Lower leg skin (tissue), 3 donors: Measurements from ENCODE around the gene PACRGL.
"Not testable (repeated sequence)": the region's sequence is repeated elsewhere in the genome, so short reads cannot be mapped to it uniquely, and the experiment has no call there.

Experiments
- POLR2A ChIP-seq, 2 donors: fragments of 450-650 bp; IDR thresholded peaks; one replicate each; pipeline ENCODE4 v1.6.1; 2016 to 2017; ENCODE audit warnings: antibody characterized with exemption in 2 of 2, mild to moderate bottlenecking in 1 of 2, moderate library complexity in 1 of 2
- TF ChIP-seq, protein P1 (sequence below), 3 donors: fragments of 450-650 bp; IDR thresholded peaks; one replicate each; pipeline ENCODE4 v1.5.1; 2016; ENCODE audit warnings: antibody characterized with exemption in 3 of 3, mild to moderate bottlenecking in 3 of 3, moderate library complexity in 2 of 3

DNA sequence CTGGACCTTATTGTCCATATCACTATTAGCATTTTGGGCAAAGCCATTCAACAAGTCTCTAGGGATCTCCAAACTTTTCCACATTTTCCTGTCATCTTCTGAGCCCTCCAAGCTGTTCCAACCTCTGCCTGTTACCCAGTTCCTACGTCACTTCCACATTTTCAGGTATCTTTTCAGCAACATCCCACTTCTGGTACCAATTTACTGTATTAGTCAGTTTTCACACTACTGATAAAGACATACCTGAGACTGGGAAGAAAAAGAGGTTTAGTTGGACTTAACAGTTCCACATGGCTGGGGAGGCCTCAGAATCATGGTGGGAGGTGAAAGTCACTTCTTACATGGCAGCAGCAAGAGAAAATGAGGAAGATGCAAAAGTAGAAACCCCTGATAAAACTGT lies 82.9 kb downstream of the PACRGL start:
- TF ChIP-seq, protein P1, sequence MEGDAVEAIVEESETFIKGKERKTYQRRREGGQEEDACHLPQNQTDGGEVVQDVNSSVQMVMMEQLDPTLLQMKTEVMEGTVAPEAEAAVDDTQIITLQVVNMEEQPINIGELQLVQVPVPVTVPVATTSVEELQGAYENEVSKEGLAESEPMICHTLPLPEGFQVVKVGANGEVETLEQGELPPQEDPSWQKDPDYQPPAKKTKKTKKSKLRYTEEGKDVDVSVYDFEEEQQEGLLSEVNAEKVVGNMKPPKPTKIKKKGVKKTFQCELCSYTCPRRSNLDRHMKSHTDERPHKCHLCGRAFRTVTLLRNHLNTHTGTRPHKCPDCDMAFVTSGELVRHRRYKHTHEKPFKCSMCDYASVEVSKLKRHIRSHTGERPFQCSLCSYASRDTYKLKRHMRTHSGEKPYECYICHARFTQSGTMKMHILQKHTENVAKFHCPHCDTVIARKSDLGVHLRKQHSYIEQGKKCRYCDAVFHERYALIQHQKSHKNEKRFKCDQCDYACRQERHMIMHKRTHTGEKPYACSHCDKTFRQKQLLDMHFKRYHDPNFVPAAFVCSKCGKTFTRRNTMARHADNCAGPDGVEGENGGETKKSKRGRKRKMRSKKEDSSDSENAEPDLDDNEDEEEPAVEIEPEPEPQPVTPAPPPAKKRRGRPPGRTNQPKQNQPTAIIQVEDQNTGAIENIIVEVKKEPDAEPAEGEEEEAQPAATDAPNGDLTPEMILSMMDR (IDR thresholded peaks at IDR 0.05): not testable (repeated sequence)
- TF ChIP-seq POLR2A (IDR thresholded peaks at IDR 0.05): not testable (repeated sequence)
